ENCODE results near the gene SH3PXD2A. TPM values are rescaled to one million over a fixed set of nuclear protein-coding genes. Genes with fewer than 3 reads are reported as not detected.
"Not testable (repeated sequence)": the region's sequence is repeated elsewhere in the genome, so short reads cannot be mapped to it uniquely, and the experiment has no call there.

The SH3PXD2A gene
- total RNA-seq, 2 experiments from 2014 or later = 7.8 to 8.5 TPM

DNA sequence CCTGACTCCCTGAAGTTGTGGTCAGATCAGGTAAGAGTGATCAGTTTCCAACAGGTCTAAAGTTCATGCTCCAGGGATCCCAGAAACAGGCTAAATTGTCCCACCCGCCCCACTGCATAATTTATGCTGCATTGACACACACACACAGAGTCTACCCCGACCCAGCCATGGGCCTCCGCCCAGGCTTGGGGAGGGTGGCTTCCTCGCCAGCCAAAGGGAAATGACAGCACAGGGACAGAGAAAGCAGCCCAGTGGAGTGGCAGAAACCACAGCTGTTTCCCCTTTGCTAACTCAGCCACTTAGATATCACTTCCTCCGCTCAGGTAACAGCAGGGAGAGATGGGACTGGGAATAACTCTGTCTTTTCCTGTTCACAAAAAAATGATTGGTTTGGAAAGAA, 9.4 kb downstream of the SH3PXD2A start:
- no peak overlapping the region for H3K4me3 Mint-ChIP-seq

DNA sequence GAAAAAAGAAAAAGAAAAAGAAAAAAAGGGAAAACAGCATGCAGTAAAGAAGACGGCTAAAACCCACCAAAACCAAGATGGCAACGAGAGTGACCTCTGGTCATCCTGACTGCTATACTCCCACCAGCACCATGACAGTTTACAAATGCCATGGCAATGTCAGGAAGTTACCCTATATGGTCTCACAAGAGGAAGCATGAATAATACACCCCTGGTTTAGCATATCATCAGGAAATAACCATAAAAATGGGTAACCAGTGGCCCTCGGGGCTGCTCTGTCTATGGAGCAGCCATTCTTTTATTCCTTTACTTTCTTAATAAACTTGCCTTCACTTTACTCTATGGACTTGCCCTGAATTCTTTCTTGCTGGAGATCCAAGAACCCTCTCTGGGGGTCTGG, 10.0 kb downstream of the SH3PXD2A start:
- intact Hi-C loops (cut with micrococcal nuclease) = not testable (repeated sequence)

More for the DNA sequence above, 9.4 kb downstream of the SH3PXD2A start:
- no peaks in the 10 kb centered on the region for H3K9me3 Mint-ChIP-seq
- H3K27me3 Mint-ChIP-seq (ENCODE audit: low read depth) = no peaks in the 10 kb centered on the region
- H3K4me1 Mint-ChIP-seq (ENCODE audit: low read depth) = peaks cover 17% of the 10 kb centered on the region
- peak; percentile 61 for DNase-seq
- no peak overlapping the region for H3K27ac Mint-ChIP-seq
- CTCF ChIA-PET = interaction anchor here (0.7 to 3.4 kb wide), 4 partner anchors 9 to 1166 kb away, joined by 3 to 26 read pairs (median 4); partner anchors contain the start of gene SH3PXD2A
- no peaks in the 10 kb centered on the region for H3K36me3 Mint-ChIP-seq (ENCODE audit: low read depth)
- intact Hi-C loops (cut with micrococcal nuclease) = no loop called here

DNA sequence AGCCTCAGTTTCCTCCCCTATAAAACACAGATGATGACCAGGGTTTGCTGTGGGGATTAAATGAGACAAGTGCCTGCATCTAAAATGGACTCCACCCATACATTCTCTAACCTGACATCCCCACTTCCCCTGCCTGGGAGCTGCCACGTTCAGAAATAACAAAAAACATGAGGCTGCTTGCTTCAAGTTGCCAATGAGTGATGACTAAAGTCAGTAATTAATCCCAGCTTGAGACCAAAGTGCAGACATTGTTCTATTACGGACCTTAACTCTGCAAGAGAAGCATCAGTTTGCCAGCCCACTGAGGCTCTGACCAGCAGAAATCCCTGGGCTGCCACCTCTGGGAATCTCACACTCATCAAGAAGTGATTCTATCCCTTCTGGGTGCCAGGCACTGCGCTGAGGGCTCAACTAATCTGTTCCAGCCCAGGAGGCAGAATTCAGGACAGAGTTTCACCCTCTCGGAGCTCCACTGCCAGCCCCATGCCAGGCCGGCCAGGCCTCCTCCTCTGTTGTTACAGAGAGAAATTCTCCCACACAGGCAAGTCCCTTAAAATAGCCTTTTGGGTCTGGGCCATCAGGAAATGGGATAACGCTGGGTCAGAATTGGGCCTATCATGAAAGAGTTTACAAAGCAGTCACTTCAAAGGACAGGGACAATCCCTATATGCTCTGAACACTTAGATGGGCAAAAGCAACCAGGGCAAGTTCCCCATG, 11.4 kb downstream of the SH3PXD2A start:
- DNase-seq = no peak
- CTCF ChIA-PET = interaction anchor here (1.7 kb wide), 1 partner anchor 131 kb away, joined by 6 read pairs; no protein-coding TSS in a partner anchor
- no peaks in the 10 kb centered on the region for H3K9me3 Mint-ChIP-seq
- H3K4me3 Mint-ChIP-seq = no peak overlapping the region
- no peaks in the 10 kb centered on the region for H3K27me3 Mint-ChIP-seq (ENCODE audit: low read depth)
- H3K27ac Mint-ChIP-seq = no peak overlapping the region
- intact Hi-C loops (cut with micrococcal nuclease) = no loop called here
- H3K36me3 Mint-ChIP-seq (ENCODE audit: low read depth) = no peaks in the 10 kb centered on the region
- H3K4me1 Mint-ChIP-seq (ENCODE audit: low read depth) = peaks cover 17% of the 10 kb centered on the region

More for the DNA sequence above, 10.0 kb downstream of the SH3PXD2A start:
- H3K27me3 Mint-ChIP-seq (ENCODE audit: low read depth); H3K9me3 Mint-ChIP-seq; DNase-seq; CTCF ChIA-PET; H3K36me3 Mint-ChIP-seq (ENCODE audit: low read depth); H3K27ac Mint-ChIP-seq; H3K4me3 Mint-ChIP-seq: not testable (repeated sequence)
- H3K4me1 Mint-ChIP-seq (ENCODE audit: low read depth) = peaks cover 17% of the 10 kb centered on the region

DNA sequence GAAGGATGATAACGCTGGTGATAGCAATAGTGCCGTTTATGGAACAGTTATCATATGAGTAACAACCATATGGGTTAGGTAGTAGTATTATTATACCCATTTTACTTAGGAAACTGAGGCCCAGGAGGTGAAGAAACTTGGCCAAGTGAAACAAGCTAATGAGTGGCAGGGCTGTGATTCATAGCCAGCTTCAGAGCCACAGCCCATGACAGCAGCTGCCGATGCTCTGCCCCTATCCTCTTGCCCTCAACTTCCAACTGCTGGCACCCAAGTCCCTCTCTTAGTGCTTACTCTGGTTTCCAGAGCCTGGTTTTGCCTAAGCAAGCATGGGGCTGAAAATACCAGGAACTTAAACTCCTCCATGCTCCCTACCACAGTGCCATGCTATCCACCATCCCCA, 12.3 kb downstream of the SH3PXD2A start:
- Mint-ChIP-seq H3K27me3 (ENCODE audit: low read depth) (no peaks in the 10 kb centered on the region), H3K4me1 (ENCODE audit: low read depth) (peaks cover 17% of the 10 kb centered on the region), H3K27ac (no peak overlapping the region), H3K9me3 (no peaks in the 10 kb centered on the region), H3K36me3 (ENCODE audit: low read depth) (no peaks in the 10 kb centered on the region), H3K4me3 (no peak overlapping the region)
- DNase-seq = no peak
- CTCF ChIA-PET = interaction anchor here (0.6 to 1.7 kb wide), 3 partner anchors 14 to 449 kb away, joined by 3 to 6 read pairs (median 3); no protein-coding TSS in a partner anchor
- intact Hi-C loops (cut with micrococcal nuclease) = no loop called here

DNA sequence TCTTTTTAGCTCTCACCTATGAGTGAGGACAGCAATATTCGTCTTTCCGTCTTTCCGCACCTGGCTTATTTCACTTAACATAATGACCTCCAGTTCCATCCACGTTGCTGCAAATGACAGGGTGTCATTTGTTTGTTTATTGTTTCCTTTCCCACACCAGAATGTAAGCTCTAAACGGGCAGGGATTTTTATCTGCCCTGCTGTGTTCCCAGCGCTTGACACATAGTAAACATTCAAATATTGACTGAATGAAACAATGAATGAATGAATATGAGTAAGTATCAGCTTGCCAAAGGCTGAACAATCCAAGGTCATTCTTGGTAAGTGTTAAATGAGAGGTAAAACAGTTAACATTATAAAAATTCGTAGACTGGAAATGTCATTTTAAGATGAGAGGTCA, 12.8 kb downstream of the SH3PXD2A start:
- Mint-ChIP-seq H3K4me3 (no peak overlapping the region), H3K36me3 (ENCODE audit: low read depth) (no peaks in the 10 kb centered on the region), H3K4me1 (ENCODE audit: low read depth) (peaks cover 17% of the 10 kb centered on the region), H3K27me3 (ENCODE audit: low read depth) (no peaks in the 10 kb centered on the region), H3K27ac (no peak overlapping the region), H3K9me3 (no peaks in the 10 kb centered on the region)
- CTCF ChIA-PET = interaction anchor here (0.6 to 1.7 kb wide), 3 partner anchors 14 to 449 kb away, joined by 3 to 6 read pairs (median 3); no protein-coding TSS in a partner anchor
- intact Hi-C loops (cut with micrococcal nuclease) = no loop called here
- DNase-seq = no peak

DNA sequence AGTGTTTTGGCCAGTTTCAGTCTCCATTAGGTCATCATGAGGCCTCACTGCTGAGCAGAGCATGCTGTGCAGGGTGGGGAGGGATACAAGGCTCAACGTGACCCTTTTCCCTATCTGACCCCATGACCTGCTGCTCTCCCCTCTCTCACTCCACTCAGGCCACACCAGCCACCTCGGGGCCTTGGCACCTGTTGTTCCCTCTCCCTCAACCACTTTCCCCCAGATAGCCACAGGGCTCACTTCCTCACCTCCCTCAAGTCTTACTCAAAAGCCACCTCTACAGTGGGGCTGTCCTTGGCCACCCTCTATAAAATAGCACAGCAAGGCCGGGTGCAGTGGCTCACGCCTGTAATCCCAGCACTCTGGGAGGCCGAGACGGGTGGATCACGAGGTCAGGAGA, 13.9 kb downstream of the SH3PXD2A start:
- intact Hi-C loops (cut with micrococcal nuclease) = no loop called here
- peaks cover 13% of the 10 kb centered on the region for H3K4me1 Mint-ChIP-seq (ENCODE audit: low read depth)
- no peaks in the 10 kb centered on the region for H3K9me3 Mint-ChIP-seq
- CTCF ChIA-PET = no interaction called here
- DNase-seq = no peak
- no peak overlapping the region for H3K27ac Mint-ChIP-seq
- H3K27me3 Mint-ChIP-seq (ENCODE audit: low read depth) = no peaks in the 10 kb centered on the region
- no peak overlapping the region for H3K4me3 Mint-ChIP-seq
- H3K36me3 Mint-ChIP-seq (ENCODE audit: low read depth) = no peaks in the 10 kb centered on the region

DNA sequence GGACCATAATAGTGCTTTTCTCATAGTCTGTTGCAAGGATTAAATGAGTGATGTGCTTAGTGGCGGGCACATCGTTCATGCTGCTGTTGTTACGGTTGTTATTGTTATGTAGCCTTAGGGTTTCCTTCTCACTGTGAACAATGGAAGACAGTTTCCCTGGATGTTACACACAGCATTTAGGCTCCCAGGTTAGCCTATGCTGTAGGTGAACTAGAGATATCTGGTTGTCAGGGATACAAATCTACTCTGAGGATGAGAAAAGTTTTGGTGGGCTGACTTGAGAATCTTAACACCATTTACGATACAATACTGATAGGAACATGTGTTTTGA, 14.7 kb downstream of the SH3PXD2A start:
- H3K4me3 Mint-ChIP-seq = no peak overlapping the region
- CTCF ChIA-PET = interaction anchor here (0.6 to 1.5 kb wide), 2 partner anchors 7 to 128 kb away, joined by 3 to 4 read pairs; no protein-coding TSS in a partner anchor
- no peak overlapping the region for H3K27ac Mint-ChIP-seq
- no peak for DNase-seq
- no peaks in the 10 kb centered on the region for H3K36me3 Mint-ChIP-seq (ENCODE audit: low read depth)
- H3K27me3 Mint-ChIP-seq (ENCODE audit: low read depth) = no peaks in the 10 kb centered on the region
- H3K4me1 Mint-ChIP-seq (ENCODE audit: low read depth) = peaks cover 4% of the 10 kb centered on the region
- intact Hi-C loops (cut with micrococcal nuclease) = no loop called here
- H3K9me3 Mint-ChIP-seq = no peaks in the 10 kb centered on the region

DNA sequence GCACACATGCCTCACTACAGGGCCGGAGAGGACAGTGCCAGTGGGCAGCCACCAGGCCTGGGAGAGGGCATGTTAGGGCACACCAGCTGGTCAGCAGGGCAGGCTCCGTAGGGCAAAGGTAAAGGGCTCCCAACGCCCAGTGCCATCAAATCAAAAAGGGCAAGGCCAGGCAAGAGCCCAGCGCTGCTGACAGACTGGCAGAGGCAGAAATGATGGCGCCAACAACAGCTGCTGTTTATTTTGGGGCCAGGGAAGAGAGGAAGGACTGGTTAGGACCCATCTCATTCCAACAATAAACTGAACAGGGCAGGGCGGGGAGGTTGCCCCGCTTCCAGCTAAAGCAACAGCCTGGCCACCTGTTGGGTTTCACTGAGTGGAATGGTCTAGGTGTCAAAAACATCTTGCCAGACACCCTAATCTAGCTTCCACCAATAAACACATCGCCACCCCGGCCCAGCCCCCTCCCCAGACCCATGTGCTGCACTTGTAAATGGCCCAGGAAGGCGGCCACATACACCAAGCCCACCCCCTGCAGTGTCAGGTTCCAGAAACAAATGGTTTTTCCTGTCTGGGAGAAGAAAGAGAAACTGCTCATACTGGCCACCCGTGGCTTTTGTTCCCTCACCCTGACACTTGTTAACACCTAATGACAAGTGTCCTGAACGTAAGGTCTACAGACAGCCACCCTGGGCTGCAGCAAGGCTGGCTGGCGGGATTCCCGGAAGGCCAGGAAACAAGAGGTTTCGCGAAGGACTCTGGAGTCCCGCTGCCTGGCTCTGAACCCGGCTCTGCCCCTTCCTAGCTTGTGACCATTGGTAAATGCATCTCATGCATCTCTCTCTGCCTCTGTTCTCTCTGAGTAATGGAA, 15.3 kb downstream of the SH3PXD2A start:
- H3K9me3 Mint-ChIP-seq = no peaks in the 10 kb centered on the region
- no peak overlapping the region for H3K4me3 Mint-ChIP-seq
- no peak for DNase-seq
- no peaks in the 10 kb centered on the region for H3K27me3 Mint-ChIP-seq (ENCODE audit: low read depth)
- no peaks in the 10 kb centered on the region for H3K4me1 Mint-ChIP-seq (ENCODE audit: low read depth)
- no peaks in the 10 kb centered on the region for H3K36me3 Mint-ChIP-seq (ENCODE audit: low read depth)
- intact Hi-C loops (cut with micrococcal nuclease) = no loop called here
- H3K27ac Mint-ChIP-seq = no peak overlapping the region
- CTCF ChIA-PET = interaction anchor here (0.6 to 1.5 kb wide), 3 partner anchors 8 to 127 kb away, joined by 3 to 4 read pairs (median 3); no protein-coding TSS in a partner anchor

DNA sequence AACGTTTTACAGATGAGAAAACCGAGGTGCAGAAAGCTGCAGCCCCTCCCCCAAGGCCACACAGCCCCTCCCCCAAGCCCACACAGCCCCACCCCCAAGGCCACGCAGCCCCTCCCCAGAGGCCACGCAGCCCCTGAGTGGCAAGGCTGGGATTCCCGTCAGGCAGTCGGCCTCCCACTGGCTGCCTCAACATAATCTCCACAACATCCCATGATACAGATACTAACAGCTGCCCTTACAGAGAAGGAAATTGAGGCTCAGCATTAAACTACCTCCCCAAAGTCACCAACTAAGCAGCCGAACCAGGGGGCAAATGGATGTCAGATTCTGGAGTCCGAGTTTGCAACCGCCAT, 15.9 kb downstream of the SH3PXD2A start:
- CTCF ChIA-PET = interaction anchor here (1.0 to 1.5 kb wide), 2 partner anchors 9 to 126 kb away, joined by 3 to 4 read pairs; no protein-coding TSS in a partner anchor
- H3K27ac Mint-ChIP-seq = no peak overlapping the region
- no peaks in the 10 kb centered on the region for H3K9me3 Mint-ChIP-seq
- no peak overlapping the region for H3K4me3 Mint-ChIP-seq
- intact Hi-C loops (cut with micrococcal nuclease) = no loop called here
- no peaks in the 10 kb centered on the region for H3K36me3 Mint-ChIP-seq (ENCODE audit: low read depth)
- no peaks in the 10 kb centered on the region for H3K4me1 Mint-ChIP-seq (ENCODE audit: low read depth)
- no peak for DNase-seq
- no peaks in the 10 kb centered on the region for H3K27me3 Mint-ChIP-seq (ENCODE audit: low read depth)

DNA sequence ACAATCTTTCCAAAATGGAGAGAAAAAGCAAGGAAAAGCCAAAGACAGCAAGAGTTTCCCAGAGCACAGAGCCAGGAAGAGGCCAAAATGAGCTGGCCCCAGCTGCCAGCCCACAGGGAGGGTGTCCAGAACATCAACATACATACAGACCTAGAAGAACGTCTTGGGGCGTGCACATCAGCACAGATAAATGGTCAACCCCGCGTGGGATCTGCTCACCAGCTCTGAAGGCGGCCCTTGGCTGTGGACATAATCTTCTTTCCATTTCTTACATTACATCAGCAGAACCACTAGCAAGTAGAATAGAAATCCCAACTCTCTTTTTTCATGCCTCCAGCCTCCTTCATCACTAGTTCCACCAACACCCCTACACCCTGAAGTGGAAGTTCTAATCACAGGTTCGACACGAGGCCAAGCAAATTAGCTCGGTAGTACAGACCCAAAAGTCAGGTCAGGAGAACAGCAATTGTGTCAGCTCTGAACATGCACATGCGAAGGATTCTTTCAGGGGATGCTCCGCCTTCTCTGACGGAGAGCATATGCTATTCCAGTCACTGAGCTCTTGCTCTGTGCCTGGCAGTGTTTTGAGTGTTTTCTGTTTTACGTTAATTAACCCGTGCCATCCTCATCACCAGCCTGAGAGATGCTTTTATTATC, 16.4 kb downstream of the SH3PXD2A start:
- CTCF ChIA-PET = interaction anchor here (0.5 to 1.5 kb wide), 3 partner anchors 9 to 125 kb away, joined by 3 to 4 read pairs (median 3); no protein-coding TSS in a partner anchor
- Mint-ChIP-seq H3K27ac (no peak overlapping the region), H3K36me3 (ENCODE audit: low read depth) (no peaks in the 10 kb centered on the region), H3K4me1 (ENCODE audit: low read depth) (no peaks in the 10 kb centered on the region), H3K27me3 (ENCODE audit: low read depth) (no peaks in the 10 kb centered on the region), H3K9me3 (no peaks in the 10 kb centered on the region), H3K4me3 (no peak overlapping the region)
- intact Hi-C loops (cut with micrococcal nuclease) = no loop called here
- no peak for DNase-seq

DNA sequence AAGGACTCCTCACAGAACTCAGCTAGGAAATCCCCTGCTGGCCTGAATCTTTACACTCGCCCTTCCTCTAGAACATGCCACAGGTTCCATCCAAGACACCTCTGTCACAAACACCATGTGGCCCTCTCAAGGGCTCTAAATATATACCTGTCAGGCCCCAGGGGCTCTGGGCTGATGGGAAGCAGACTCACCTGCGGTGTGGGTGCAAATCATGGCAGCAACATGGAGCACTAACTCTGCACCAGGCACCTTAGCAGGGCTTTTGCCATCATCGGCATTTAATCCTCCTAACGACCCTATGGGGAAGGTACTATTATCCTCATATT, 17.3 kb downstream of the SH3PXD2A start:
- DNase-seq = no peak
- no peaks in the 10 kb centered on the region for H3K36me3 Mint-ChIP-seq (ENCODE audit: low read depth)
- no peaks in the 10 kb centered on the region for H3K4me1 Mint-ChIP-seq (ENCODE audit: low read depth)
- no peak overlapping the region for H3K4me3 Mint-ChIP-seq
- no peaks in the 10 kb centered on the region for H3K27me3 Mint-ChIP-seq (ENCODE audit: low read depth)
- CTCF ChIA-PET = no interaction called here
- intact Hi-C loops (cut with micrococcal nuclease) = no loop called here
- H3K9me3 Mint-ChIP-seq = no peaks in the 10 kb centered on the region
- no peak overlapping the region for H3K27ac Mint-ChIP-seq

DNA sequence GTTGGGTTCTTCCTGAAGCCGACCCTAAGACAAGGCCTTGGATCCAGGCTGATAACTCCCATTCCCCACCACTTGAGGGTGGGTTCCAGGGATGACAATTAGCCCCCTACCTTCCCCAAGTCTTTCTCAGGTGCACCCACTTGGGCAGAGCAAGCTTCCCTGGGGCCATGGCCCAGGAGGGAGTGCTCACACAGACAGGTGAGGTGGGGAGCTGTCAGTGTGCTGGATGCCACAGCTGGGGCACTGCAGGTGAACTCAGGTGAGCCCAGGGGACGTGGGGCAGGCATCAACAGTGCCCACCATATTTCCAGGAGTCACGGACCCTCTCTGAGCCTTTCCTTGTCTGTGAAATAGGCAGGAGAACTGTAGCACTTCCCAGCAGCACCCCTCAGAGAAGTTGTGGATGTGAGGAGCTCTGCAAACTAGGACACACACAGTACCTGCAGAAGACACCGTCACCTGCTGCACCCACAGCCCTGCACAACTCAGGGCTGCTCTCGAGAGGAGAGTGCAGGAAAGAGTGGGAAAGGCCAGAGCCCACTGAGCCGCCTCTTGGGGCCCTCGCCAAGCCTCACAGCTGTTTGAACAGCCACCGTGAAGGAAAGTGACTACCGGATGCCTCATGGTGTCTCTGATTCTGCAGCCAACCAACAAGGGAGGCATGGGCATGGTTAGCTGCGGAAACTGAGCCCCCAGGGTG, 17.9 kb downstream of the SH3PXD2A start:
- no peaks in the 10 kb centered on the region for H3K4me1 Mint-ChIP-seq (ENCODE audit: low read depth)
- H3K36me3 Mint-ChIP-seq (ENCODE audit: low read depth) = no peaks in the 10 kb centered on the region
- CTCF ChIA-PET = interaction anchor here (1.2 kb wide), 1 partner anchor 11 kb away, joined by 3 read pairs; no protein-coding TSS in a partner anchor
- no peak overlapping the region for H3K4me3 Mint-ChIP-seq
- intact Hi-C loops (cut with micrococcal nuclease) = no loop called here
- H3K9me3 Mint-ChIP-seq = no peaks in the 10 kb centered on the region
- DNase-seq = no peak
- no peaks in the 10 kb centered on the region for H3K27me3 Mint-ChIP-seq (ENCODE audit: low read depth)
- H3K27ac Mint-ChIP-seq = no peak overlapping the region

Data from activated naive CD4-positive, alpha-beta T cell treated with anti-CD3 and anti-CD28 coated beads for 36 hours (primary cell).